K562 (cell line): ENCODE data around the gene TRDMT1. TPM values are rescaled to one million over a fixed set of nuclear protein-coding genes. Genes with fewer than 3 reads are reported as not detected.

Source experiments
- CC2D1A ChIP-seq: fragments of 450-650 bp; IDR thresholded peaks from 2 replicates; pipeline ENCODE4 v1.6.1; 2017; ENCODE audit warnings: mild to moderate bottlenecking
- CEBPG ChIP-seq, 3 experiments: fragments of 200-800 bp in 1 of 3; sonication (Bioruptor generic) in 1 of 3; sonication (generic) in 1 of 3; formaldehyde crosslinking in 1 of 3; IDR thresholded peaks in 2 of 3; conservative IDR thresholded peaks in 1 of 3; 2 replicates each; pipeline versions ENCODE4 v1.6.1 to v1.8.0; 2016 to 2022; ENCODE audit warnings: missing compliant biosample characterization in 2 of 3, missing genetic modification characterization in 2 of 3, mild to moderate bottlenecking in 1 of 3, missing genetic modification reagents in 1 of 3
- CHD2 ChIP-seq: IDR thresholded peaks from 2 replicates; pipeline ENCODE4 v1.6.1; 2011; ENCODE audit warnings: low read depth, low read length
- ERF ChIP-seq: fragments of 450-650 bp; formaldehyde crosslinking; IDR thresholded peaks from 2 replicates; pipeline ENCODE4 v1.4.0; 2020; ENCODE audit warnings: mild to moderate bottlenecking, mixed read lengths
- ETV5 ChIP-seq: sonication (generic); formaldehyde crosslinking; IDR thresholded peaks from 2 replicates; pipeline ENCODE4 v1.4.0; 2020; ENCODE audit warnings: low read depth, mild to moderate bottlenecking, missing genetic modification reagents
- ETV6 ChIP-seq, 3 experiments: fragments of 150-350 bp in 1 of 3; sonication (generic) in 1 of 3; formaldehyde crosslinking in 1 of 3; IDR thresholded peaks; 2 replicates each; pipeline versions ENCODE4 v1.6.1 to v1.8.0; 2014 to 2022; ENCODE audit warnings: borderline replicate concordance in 2 of 3, low read depth in 2 of 3, antibody characterized with exemption in 1 of 3, low read length in 1 of 3, mild to moderate bottlenecking in 1 of 3, missing genetic modification reagents in 1 of 3
- IRF9 ChIP-seq: fragments of 450-650 bp; IDR thresholded peaks from 2 replicates; pipeline ENCODE4 v1.6.1; 2016; ENCODE audit warnings: missing biosample characterization, missing genetic modification characterization
- MAFG ChIP-seq: fragments of 450-650 bp; conservative IDR thresholded peaks from 2 replicates; pipeline ENCODE4 v1.6.1; 2016; ENCODE audit warnings: missing genetic modification characterization, missing compliant biosample characterization
- MBD2 ChIP-seq: sonication (generic); IDR thresholded peaks from 2 replicates; pipeline ENCODE4 v1.6.1; 2016; ENCODE audit warnings: low read depth, borderline replicate concordance
- MEIS2 ChIP-seq: fragments of 450-650 bp; IDR thresholded peaks from 2 replicates; pipeline ENCODE4 v1.6.1; 2014; ENCODE audit warnings: mild to moderate bottlenecking; ENCODE audit not compliant: partially characterized antibody
- MIER1 ChIP-seq: fragments of 450-650 bp; IDR thresholded peaks from 2 replicates; pipeline ENCODE4 v1.6.1; 2016; ENCODE audit warnings: antibody characterized with exemption, mild to moderate bottlenecking, low read depth
- NFIX ChIP-seq: fragments of 250-450 bp; sonication (Bioruptor Pico); IDR thresholded peaks from 2 replicates; pipeline ENCODE4 v1.4.0; 2020; ENCODE audit warnings: low read depth, mild to moderate bottlenecking, moderate library complexity
- POLR2B ChIP-seq: fragments of 450-650 bp; IDR thresholded peaks from 2 replicates; pipeline ENCODE4 v1.6.1; 2018; ENCODE audit warnings: low read depth; ENCODE audit not compliant: partially characterized antibody
- PRPF4 ChIP-seq: fragments of 200-400 bp; formaldehyde crosslinking; IDR thresholded peaks from one replicate; pipeline ENCODE4 v1.6.1; 2017; ENCODE audit warnings: low read length, low read depth, mild to moderate bottlenecking; ENCODE audit not compliant: insufficient read depth, poor library complexity, severe bottlenecking
- RBM25 ChIP-seq: fragments of 200-400 bp; formaldehyde crosslinking; IDR thresholded peaks from 2 replicates; pipeline ENCODE4 v1.6.1; 2018; ENCODE audit warnings: low read length, low read depth, moderate library complexity; ENCODE audit not compliant: severe bottlenecking
- SAP30 ChIP-seq: fragments of 200-600 bp; sonication (generic); IDR thresholded peaks from 2 replicates; pipeline ENCODE4 v1.6.1; 2012; ENCODE audit warnings: borderline replicate concordance, low read depth, mild to moderate bottlenecking, moderate library complexity, low read length, control low read depth, inconsistent platforms; ENCODE audit not compliant: insufficient read depth, poor library complexity, severe bottlenecking
- ZBTB7A ChIP-seq: IDR thresholded peaks from 2 replicates; pipeline ENCODE4 v1.6.1; 2011; ENCODE audit warnings: low read depth, mild to moderate bottlenecking, low read length, moderate library complexity, borderline replicate concordance; ENCODE audit not compliant: control insufficient read depth
- ZBTB9 ChIP-seq: fragments of 450-650 bp; formaldehyde crosslinking; IDR thresholded peaks from 2 replicates; pipeline ENCODE4 v1.4.0; 2020; ENCODE audit warnings: mild to moderate bottlenecking, moderate library complexity
- ZC3H4 ChIP-seq: sonication (generic); formaldehyde crosslinking; IDR thresholded peaks from 2 replicates; pipeline ENCODE4 v1.9.0; 2021; ENCODE audit warnings: missing genetic modification reagents, borderline replicate concordance
- ZNF384 ChIP-seq: IDR thresholded peaks from 2 replicates; pipeline ENCODE4 v1.6.1; 2012; ENCODE audit warnings: low read depth, low read length, improper control_type of control experiment
- ZNF75A ChIP-seq: fragments of 450-650 bp; formaldehyde crosslinking; IDR thresholded peaks from 2 replicates; pipeline ENCODE4 v1.4.0; 2020; ENCODE audit warnings: mild to moderate bottlenecking
- ZSCAN32 ChIP-seq: fragments of 450-650 bp; formaldehyde crosslinking; IDR thresholded peaks from 2 replicates; pipeline ENCODE4 v1.4.0; 2020; ENCODE audit warnings: mild to moderate bottlenecking, moderate library complexity
- polyA plus RNA-seq, 8 experiments: library from polyadenylated mRNA; depleted of rRNA in 4 of 8; stranded (reverse) in 5 of 8; unstranded in 3 of 8; fragments of >200 nt; fragmentation: Nextera tagmentation in 2 of 8; fragmentation: Illumina TruSeq in 1 of 8; extraction: Ambion mirVana in 2 of 8; extraction: Trizol in 1 of 8; gene quantifications; 2 replicates each; pipeline versions ENCODE4 v1.2.1 to v1.2.3, GENCODE V29; 2011 to 2014; ENCODE audit warnings: inconsistent platforms in 1 of 8, missing spikeins in 1 of 8
- total RNA-seq, 7 experiments: library from RNA; depleted of rRNA in 6 of 7; stranded (reverse); fragments of >200 nt in 6 of 7; fragmentation: Illumina TruSeq in 2 of 7; extraction: Trizol in 2 of 7; gene quantifications; 2 replicates each; pipeline versions ENCODE4 v1.2.1 to v1.2.3, GENCODE V29; 2011 to 2021; ENCODE audit warnings: low replicate concordance in 1 of 7
- TF ChIP-seq, protein P1 (sequence below), 2 experiments: fragments of 450-650 bp; IDR thresholded peaks; 2 replicates each; pipeline ENCODE4 v1.6.1; 2016

The TRDMT1 gene
- total and polyA plus RNA-seq, 9 of the 15 experiments (the other 6 are each of a cell fraction or from before 2014, with no cell fraction given): 5.4 to 12.6 (median 9.3) TPM

DNA sequence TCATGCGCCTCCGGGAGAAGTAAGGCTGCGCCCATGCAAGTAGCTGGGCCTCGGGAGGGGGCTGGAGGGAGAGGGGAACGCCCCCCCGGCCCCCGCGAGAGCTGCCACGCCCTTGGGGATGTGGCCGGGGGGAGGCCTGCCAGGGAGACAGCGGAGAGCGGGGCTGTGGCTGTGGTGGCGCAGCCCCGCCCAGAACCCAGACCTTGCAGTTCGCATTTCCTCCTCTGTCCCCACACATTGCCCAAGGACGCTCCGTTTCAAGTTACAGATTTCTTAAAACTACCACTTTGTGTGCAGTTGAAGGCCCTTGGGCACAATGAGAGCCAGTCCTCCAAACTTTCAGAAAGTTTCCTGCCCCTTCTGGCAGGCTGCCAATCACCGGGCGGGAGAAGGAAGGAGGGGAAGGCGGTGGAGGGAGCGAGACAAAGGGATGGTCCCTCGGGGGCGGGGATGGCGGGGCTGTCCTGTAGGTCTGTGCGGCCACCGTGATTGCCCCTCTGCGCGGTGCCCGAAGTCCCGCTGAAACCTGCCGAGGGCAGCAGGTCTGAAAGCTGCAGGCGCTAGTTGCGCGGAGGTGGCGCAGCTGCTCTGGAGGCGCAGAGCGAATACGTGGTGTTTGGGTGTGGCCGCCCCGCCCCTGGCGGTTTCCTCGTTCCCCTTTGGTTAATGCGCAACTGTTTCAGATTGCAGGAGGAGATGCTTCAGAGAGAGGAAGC lies 28.7 kb upstream of the TRDMT1 start (continued):
- no peak for TF ChIP-seq ETV6 (IDR thresholded peaks at IDR 0.05; ENCODE audit: borderline replicate concordance in 1 of 2, low read depth in 2 of 2, low read length in 1 of 2)
- TF ChIP-seq ETV6 (CRISPR knock-in tag; IDR thresholded peaks at IDR 0.05; ENCODE audit: borderline replicate concordance): no peak
- peak; percentile 63 for TF ChIP-seq CHD2
- TF ChIP-seq PRPF4: peak; percentile 7
- TF ChIP-seq CC2D1A: peak; percentile 68
- TF ChIP-seq ETV5 (CRISPR knock-in tag): peak; percentile 12; the same call in 1 of the 2 replicates
- TF ChIP-seq SAP30: no peak
- TF ChIP-seq ZSCAN32: peak; percentile 48; the same call in 1 of the 2 replicates
- no peak for TF ChIP-seq ZNF384
- peak; percentile 76 for TF ChIP-seq RBM25
- peak; percentile 65; the same call in 1 of the 2 replicates for TF ChIP-seq ERF
- peak; percentile 97 for TF ChIP-seq NFIX
- peak; percentile 90; the same call in 1 of the 2 replicates for TF ChIP-seq ZC3H4 (CRISPR knock-in tag)
- TF ChIP-seq IRF9 (tag): no peak
- peak; percentile 78 for TF ChIP-seq POLR2B
- peak; percentile 20 for TF ChIP-seq MEIS2
- TF ChIP-seq MBD2: 0 out of 2 replicates have a peak, but pooled peaks have one; percentile 43
- TF ChIP-seq ZBTB7A: peak; percentile 78; the same call in 1 of the 2 replicates
- no peak for TF ChIP-seq ZNF75A (CRISPR knock-in tag)
- no peak for TF ChIP-seq MAFG (tag)
- TF ChIP-seq, protein P1, sequence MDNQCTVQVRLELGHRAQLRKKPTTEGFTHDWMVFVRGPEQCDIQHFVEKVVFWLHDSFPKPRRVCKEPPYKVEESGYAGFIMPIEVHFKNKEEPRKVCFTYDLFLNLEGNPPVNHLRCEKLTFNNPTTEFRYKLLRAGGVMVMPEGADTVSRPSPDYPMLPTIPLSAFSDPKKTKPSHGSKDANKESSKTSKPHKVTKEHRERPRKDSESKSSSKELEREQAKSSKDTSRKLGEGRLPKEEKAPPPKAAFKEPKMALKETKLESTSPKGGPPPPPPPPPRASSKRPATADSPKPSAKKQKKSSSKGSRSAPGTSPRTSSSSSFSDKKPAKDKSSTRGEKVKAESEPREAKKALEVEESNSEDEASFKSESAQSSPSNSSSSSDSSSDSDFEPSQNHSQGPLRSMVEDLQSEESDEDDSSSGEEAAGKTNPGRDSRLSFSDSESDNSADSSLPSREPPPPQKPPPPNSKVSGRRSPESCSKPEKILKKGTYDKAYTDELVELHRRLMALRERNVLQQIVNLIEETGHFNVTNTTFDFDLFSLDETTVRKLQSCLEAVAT (IDR thresholded peaks at IDR 0.05): peak in 1 of 2 experiments; percentile 46; a peak in 1 of 4 replicates
- peak; percentile 99 for TF ChIP-seq MIER1
- TF ChIP-seq CEBPG (CRISPR knock-in tag; IDR thresholded peaks at IDR 0.05): peak; percentile 14; the same call in 1 of the 2 replicates
- no peak for TF ChIP-seq CEBPG (tag; conservative IDR thresholded peaks at IDR 0.05 in 1 of 2, IDR thresholded peaks at IDR 0.05 in 1 of 2)
- TF ChIP-seq ZBTB9 (CRISPR knock-in tag): peak; percentile 55; the same call in 1 of the 2 replicates
